K562 (cell line): ENCODE data around the gene COL26A1. TPM values are rescaled to one million over a fixed set of nuclear protein-coding genes. Genes with fewer than 3 reads are reported as not detected.

Experiments used
- ARID2 ChIP-seq: fragments of 450-650 bp; IDR thresholded peaks from 2 replicates; pipeline ENCODE4 v1.6.1; 2017; ENCODE audit warnings: antibody characterized with exemption, mild to moderate bottlenecking
- ATF7 ChIP-seq: fragments of 450-650 bp; IDR thresholded peaks from 2 replicates; pipeline ENCODE4 v1.7.1; 2014; ENCODE audit warnings: mild to moderate bottlenecking, moderate library complexity
- CREB3 ChIP-seq: fragments of 450-650 bp; conservative IDR thresholded peaks from 2 replicates; pipeline ENCODE4 v1.6.1; 2016; ENCODE audit warnings: missing genetic modification characterization, low read depth, mild to moderate bottlenecking, missing compliant biosample characterization, moderate library complexity
- CREBBP ChIP-seq: IDR thresholded peaks from one replicate; pipeline ENCODE4 v1.6.1; 2012; ENCODE audit warnings: low read depth, mild to moderate bottlenecking, control low read depth, inconsistent platforms, low read length
- CSDE1 ChIP-seq, 2 experiments: fragments of 450-650 bp; IDR thresholded peaks; 2 replicates each; pipeline ENCODE4 v1.6.1; 2016; ENCODE audit warnings: mild to moderate bottlenecking in 1 of 2
- E2F5 ChIP-seq: sonication (generic); formaldehyde crosslinking; IDR thresholded peaks from 2 replicates; pipeline ENCODE4 v1.8.0; 2022; ENCODE audit warnings: mild to moderate bottlenecking, missing genetic modification reagents
- EP300 ChIP-seq: IDR thresholded peaks from 2 replicates; pipeline ENCODE4 v1.6.1; 2012; ENCODE audit warnings: low read length, improper control_type of control experiment
- ETV5 ChIP-seq: sonication (generic); formaldehyde crosslinking; IDR thresholded peaks from 2 replicates; pipeline ENCODE4 v1.4.0; 2020; ENCODE audit warnings: low read depth, mild to moderate bottlenecking, missing genetic modification reagents
- HCFC1 ChIP-seq: IDR thresholded peaks from 2 replicates; pipeline ENCODE4 v1.6.1; 2012; ENCODE audit warnings: low read depth, low read length, improper control_type of control experiment
- HINFP ChIP-seq: fragments of 450-650 bp; conservative IDR thresholded peaks from 2 replicates; pipeline ENCODE4 v1.6.1; 2016; ENCODE audit warnings: missing genetic modification characterization, low read depth, mild to moderate bottlenecking, control low read depth, missing compliant biosample characterization
- MAZ ChIP-seq, 2 experiments: fragments of 450-650 bp in 1 of 2; sonication (generic) in 1 of 2; formaldehyde crosslinking; IDR thresholded peaks in 1 of 2; conservative IDR thresholded peaks in 1 of 2; 2 replicates each; pipeline versions ENCODE4 v1.4.0 to v1.5.0; 2020; ENCODE audit warnings: mild to moderate bottlenecking in 1 of 2, missing genetic modification reagents in 1 of 2
- SPI1 ChIP-seq: IDR thresholded peaks from 2 replicates; pipeline ENCODE4 v1.6.1; 2011; ENCODE audit warnings: low read depth, low read length, control low read depth, borderline replicate concordance
- SRSF1 ChIP-seq: fragments of 200-400 bp; formaldehyde crosslinking; IDR thresholded peaks from 2 replicates; pipeline ENCODE4 v1.6.1; 2017; ENCODE audit warnings: mild to moderate bottlenecking, low read depth, low read length, moderate library complexity
- TFAP4 ChIP-seq: sonication (generic); formaldehyde crosslinking; IDR thresholded peaks from 2 replicates; pipeline ENCODE4 v1.8.0; 2022; ENCODE audit warnings: missing genetic modification reagents, mild to moderate bottlenecking, moderate library complexity, borderline replicate concordance
- ZBTB5 ChIP-seq: fragments of 450-650 bp; IDR thresholded peaks from 2 replicates; pipeline ENCODE4 v1.6.1; 2017; ENCODE audit warnings: antibody characterized with exemption
- ZBTB7A ChIP-seq: IDR thresholded peaks from 2 replicates; pipeline ENCODE4 v1.6.1; 2011; ENCODE audit warnings: low read depth, mild to moderate bottlenecking, low read length, moderate library complexity, borderline replicate concordance; ENCODE audit not compliant: control insufficient read depth
- ZNF12 ChIP-seq: sonication (generic); formaldehyde crosslinking; IDR thresholded peaks from 2 replicates; pipeline ENCODE4 v1.4.0; 2020; ENCODE audit warnings: mild to moderate bottlenecking, missing genetic modification reagents
- ZNF197 ChIP-seq: fragments of 200-800 bp; sonication (Bioruptor generic); IDR thresholded peaks from 2 replicates; pipeline ENCODE4 v1.6.1; 2016; ENCODE audit warnings: low read depth, missing genetic modification characterization, missing compliant biosample characterization
- ZNF444 ChIP-seq: fragments of 250-450 bp; sonication (Bioruptor Pico); IDR thresholded peaks from 2 replicates; pipeline ENCODE4 v1.4.0; 2020; ENCODE audit warnings: mild to moderate bottlenecking, moderate library complexity
- ZNF511 ChIP-seq: sonication (generic); formaldehyde crosslinking; IDR thresholded peaks from 2 replicates; pipeline ENCODE4 v1.8.0; 2022; ENCODE audit warnings: mild to moderate bottlenecking, missing genetic modification reagents
- ZNF551 ChIP-seq: fragments of 250-450 bp; sonication (Bioruptor Pico); IDR thresholded peaks from 2 replicates; pipeline ENCODE4 v1.5.0; 2021; ENCODE audit warnings: mild to moderate bottlenecking, moderate library complexity
- polyA plus RNA-seq, 8 experiments: library from polyadenylated mRNA; depleted of rRNA in 4 of 8; stranded (reverse) in 5 of 8; unstranded in 3 of 8; fragments of >200 nt; fragmentation: Nextera tagmentation in 2 of 8; fragmentation: Illumina TruSeq in 1 of 8; extraction: Ambion mirVana in 2 of 8; extraction: Trizol in 1 of 8; gene quantifications; 2 replicates each; pipeline versions ENCODE4 v1.2.1 to v1.2.3, GENCODE V29; 2011 to 2014; ENCODE audit warnings: inconsistent platforms in 1 of 8, missing spikeins in 1 of 8
- total RNA-seq, 7 experiments: library from RNA; depleted of rRNA in 6 of 7; stranded (reverse); fragments of >200 nt in 6 of 7; fragmentation: Illumina TruSeq in 2 of 7; extraction: Trizol in 2 of 7; gene quantifications; 2 replicates each; pipeline versions ENCODE4 v1.2.1 to v1.2.3, GENCODE V29; 2011 to 2021; ENCODE audit warnings: low replicate concordance in 1 of 7

Gene COL26A1
- total and polyA plus RNA-seq, 9 of the 15 experiments (the other 6 are each of a cell fraction or from before 2014, with no cell fraction given), result 0.04 to 0.39 (median 0.07) TPM; not detected in 5

GRCh38 chr7:101542527-101543241 lies 180.0 kb downstream of the COL26A1 start (continued):
- TF ChIP-seq ETV5 (no peak), ZBTB7A (peak; percentile 82), TFAP4 (CRISPR knock-in tag) (no peak), ZNF444 (CRISPR knock-in tag) (no peak), CREB3 (no peak), MAZ (CRISPR knock-in tag; conservative IDR thresholded peaks at IDR 0.05 in 1 of 2, IDR thresholded peaks at IDR 0.05 in 1 of 2) (0 out of 4 replicates have a peak, but pooled peaks of 1 of the 2 experiments have one; percentile 25), ZBTB5 (no peak), SPI1 (no peak), ZNF197 (CRISPR knock-in tag) (no peak), ZNF12 (CRISPR knock-in tag) (no peak), E2F5 (CRISPR knock-in tag) (no peak), SRSF1 (no peak), ATF7 (no peak), ZNF551 (no peak), ZNF511 (CRISPR knock-in tag) (no peak), HINFP (tag) (no peak), EP300 (no peak), CREBBP (no peak), HCFC1 (peak; percentile 27; the same call in 1 of the 2 replicates), ARID2 (peak; percentile 75), CSDE1 (IDR thresholded peaks at IDR 0.05) (no peak)
